ENCODE data around the gene PLK1.
"Not testable (repeated sequence)": the region's sequence is repeated elsewhere in the genome, so short reads cannot be mapped to it uniquely, and the experiment has no call there.

Gene PLK1

DNA sequence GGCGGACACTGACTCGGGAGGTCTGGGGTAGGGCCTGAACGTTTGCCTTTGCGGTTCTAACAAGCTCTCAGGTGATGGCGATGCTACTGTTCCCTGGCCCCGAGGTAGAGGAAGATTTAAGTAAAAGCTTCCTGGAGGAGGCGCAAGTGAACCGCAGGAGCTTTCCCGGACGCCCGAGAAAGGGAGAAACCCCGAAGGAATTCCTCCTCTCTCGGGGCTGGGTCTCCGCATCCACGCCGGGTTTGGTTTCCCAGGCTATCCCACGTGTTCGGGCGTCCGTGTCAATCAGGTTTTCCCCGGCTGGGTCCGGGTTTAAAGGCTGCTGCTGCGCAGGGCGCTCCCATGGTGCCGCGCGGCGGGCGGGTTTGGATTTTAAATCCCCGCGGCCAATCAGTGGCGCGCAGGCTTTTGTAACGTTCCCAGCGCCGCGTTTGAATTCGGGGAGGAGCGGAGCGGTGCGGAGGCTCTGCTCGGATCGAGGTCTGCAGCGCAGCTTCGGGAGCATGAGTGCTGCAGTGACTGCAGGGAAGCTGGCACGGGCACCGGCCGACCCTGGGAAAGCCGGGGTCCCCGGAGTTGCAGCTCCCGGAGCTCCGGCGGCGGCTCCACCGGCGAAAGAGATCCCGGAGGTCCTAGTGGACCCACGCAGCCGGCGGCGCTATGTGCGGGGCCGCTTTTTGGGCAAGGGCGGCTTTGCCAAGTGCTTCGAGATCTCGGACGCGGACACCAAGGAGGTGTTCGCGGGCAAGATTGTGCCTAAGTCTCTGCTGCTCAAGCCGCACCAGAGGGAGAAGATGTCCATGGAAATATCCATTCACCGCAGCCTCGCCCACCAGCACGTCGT is at the start of gene PLK1:
Gene PLK1, plus strand, starts transcription at position 460 of the 844 bp plus-strand sequence. Its CDS starts 44 bp downstream, at position 504.
- TF ChIP-seq, protein P1, sequence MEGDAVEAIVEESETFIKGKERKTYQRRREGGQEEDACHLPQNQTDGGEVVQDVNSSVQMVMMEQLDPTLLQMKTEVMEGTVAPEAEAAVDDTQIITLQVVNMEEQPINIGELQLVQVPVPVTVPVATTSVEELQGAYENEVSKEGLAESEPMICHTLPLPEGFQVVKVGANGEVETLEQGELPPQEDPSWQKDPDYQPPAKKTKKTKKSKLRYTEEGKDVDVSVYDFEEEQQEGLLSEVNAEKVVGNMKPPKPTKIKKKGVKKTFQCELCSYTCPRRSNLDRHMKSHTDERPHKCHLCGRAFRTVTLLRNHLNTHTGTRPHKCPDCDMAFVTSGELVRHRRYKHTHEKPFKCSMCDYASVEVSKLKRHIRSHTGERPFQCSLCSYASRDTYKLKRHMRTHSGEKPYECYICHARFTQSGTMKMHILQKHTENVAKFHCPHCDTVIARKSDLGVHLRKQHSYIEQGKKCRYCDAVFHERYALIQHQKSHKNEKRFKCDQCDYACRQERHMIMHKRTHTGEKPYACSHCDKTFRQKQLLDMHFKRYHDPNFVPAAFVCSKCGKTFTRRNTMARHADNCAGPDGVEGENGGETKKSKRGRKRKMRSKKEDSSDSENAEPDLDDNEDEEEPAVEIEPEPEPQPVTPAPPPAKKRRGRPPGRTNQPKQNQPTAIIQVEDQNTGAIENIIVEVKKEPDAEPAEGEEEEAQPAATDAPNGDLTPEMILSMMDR (IDR thresholded peaks at IDR 0.05; ENCODE audit: low read length, missing control alignments): peak; percentile 48
- H3K4me3 ChIP-seq (replicated peaks; ENCODE audit: low read depth, low read length): peak within 1 kb of the TSS; percentile 64
- DNase-seq (ENCODE audit: low read depth): peak; percentile 78

DNA sequence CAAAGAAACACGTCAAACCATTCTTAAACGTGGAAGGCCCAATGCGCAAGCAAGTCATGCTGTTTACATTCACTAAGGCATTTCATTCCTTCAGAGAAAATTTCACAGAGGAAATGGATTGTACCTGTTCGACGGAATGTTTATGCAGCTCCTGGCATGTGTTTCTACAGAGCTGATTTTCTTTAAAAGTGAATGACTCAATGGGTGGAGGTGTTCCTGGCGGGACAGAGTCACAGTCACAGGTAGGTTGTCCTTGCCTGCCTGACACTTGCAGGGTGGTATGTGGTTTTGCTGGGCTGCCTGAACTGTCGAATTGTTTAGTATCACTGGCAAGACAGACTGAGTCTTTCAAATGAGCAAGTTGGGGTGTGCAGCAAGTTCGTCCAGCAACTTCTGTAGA is 49.2 kb upstream of the PLK1 start:
- TF ChIP-seq, protein P1 (IDR thresholded peaks at IDR 0.05; ENCODE audit: low read length, missing control alignments): no peak
- no peak overlapping the region for H3K4me3 ChIP-seq (replicated peaks; ENCODE audit: low read depth, low read length)
- DNase-seq (ENCODE audit: low read depth): no peak

DNA sequence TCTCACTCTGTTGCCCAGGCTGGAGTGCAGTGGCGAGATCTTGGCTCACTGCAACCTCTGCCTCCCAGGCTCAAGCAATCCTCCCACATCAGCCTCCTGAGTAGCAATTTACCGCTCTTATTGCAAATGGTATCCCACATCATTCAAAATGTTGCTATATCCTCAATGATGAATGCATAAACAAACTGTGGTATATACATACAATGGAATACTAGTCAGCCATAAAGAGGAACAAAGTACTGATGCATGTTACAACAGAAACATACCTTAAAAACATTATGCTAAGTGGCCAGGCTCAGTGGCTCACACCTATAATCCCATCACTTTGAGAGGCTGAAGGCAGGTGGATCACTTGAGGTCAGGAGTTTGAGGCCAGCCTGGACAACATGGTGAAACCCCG is 46.8 kb upstream of the PLK1 start:
- H3K4me3 ChIP-seq (replicated peaks; ENCODE audit: low read depth, low read length); DNase-seq (ENCODE audit: low read depth): not testable (repeated sequence)

DNA sequence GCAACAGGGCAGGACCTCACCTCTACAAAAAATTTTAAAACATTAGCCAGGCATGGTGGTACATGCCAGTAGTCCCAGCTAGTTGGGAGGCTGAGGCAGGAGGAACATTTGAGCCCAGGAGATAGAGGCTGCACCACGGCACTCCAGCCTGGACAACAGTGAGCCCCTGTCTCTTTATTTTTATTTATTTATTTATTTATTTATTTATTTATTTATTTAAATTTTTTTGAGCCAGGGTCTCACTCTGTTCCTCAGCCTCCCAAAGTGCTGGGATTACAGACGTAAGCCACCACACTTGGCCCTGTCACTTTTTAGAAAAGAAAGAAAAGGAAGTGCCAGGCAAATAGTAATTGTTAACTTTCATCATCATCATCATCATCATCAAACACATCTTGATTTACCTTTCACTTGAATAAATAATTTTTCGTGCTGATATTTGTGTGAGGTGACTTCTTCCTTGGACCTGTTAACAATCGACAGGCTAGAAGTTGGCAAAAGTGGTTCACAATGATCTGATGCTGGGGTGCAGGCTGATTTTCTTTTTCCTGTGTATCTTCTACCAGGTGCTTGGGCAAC is 44.1 kb upstream of the PLK1 start:
- H3K4me3 ChIP-seq (replicated peaks; ENCODE audit: low read depth, low read length): no peak overlapping the region
- TF ChIP-seq, protein P1 (IDR thresholded peaks at IDR 0.05; ENCODE audit: low read length, missing control alignments): no peak
- no peak for DNase-seq (ENCODE audit: low read depth)

- no peak overlapping the region for H3K4me3 ChIP-seq (replicated peaks; ENCODE audit: low read depth, low read length)
- no peak for DNase-seq (ENCODE audit: low read depth)
- TF ChIP-seq, protein P1 (IDR thresholded peaks at IDR 0.05; ENCODE audit: low read length, missing control alignments): no peak
These were observed 42.7 kb upstream of the PLK1 start for GRCh38 chr16:23635958-23636357.

- TF ChIP-seq, protein P1 (IDR thresholded peaks at IDR 0.05; ENCODE audit: low read length, missing control alignments): no peak
- H3K4me3 ChIP-seq (replicated peaks; ENCODE audit: low read depth, low read length): peak overlapping the region; percentile 88
- no peak for DNase-seq (ENCODE audit: low read depth)
These were observed 38.1 kb upstream of the PLK1 start for GRCh38 chr16:23640615-23640930.

- DNase-seq (ENCODE audit: low read depth): peak; percentile 94
- peak within 1 kb of the TSS; percentile 88 for H3K4me3 ChIP-seq (replicated peaks; ENCODE audit: low read depth, low read length)
- TF ChIP-seq, protein P1 (IDR thresholded peaks at IDR 0.05; ENCODE audit: low read length, missing control alignments): no peak
These were observed 37.5 kb upstream of the PLK1 start, which contains the start of the genes DCTN5 and PALB2 for GRCh38 chr16:23640931-23641765. Gene DCTN5 (plus strand): TSS chr16:23641466. CDS start chr16:23641543, 77 bp downstream. Gene PALB2 (minus strand): TSS chr16:23641310. CDS start chr16:23641157, 153 bp downstream.

Data from fibroblast of pulmonary artery (primary cell).